Fibroblast of lung (primary cell): ENCODE data around the gene CA9.

Experiments
- CTCF ChIP-seq, 2 donors: IDR thresholded peaks in 1 of 2; conservative IDR thresholded peaks in 1 of 2; 1 replicate in 1 of 2; 2 replicates in 1 of 2; pipeline ENCODE4 v1.5.1; 2011 to 2012; ENCODE audit warnings: low read length in 2 of 2, control low read depth in 1 of 2, inconsistent platforms in 1 of 2, low read depth in 1 of 2, mild to moderate bottlenecking in 1 of 2
- EZH2 ChIP-seq: IDR thresholded peaks from 2 replicates; pipeline ENCODE4 v1.5.1; 2012; ENCODE audit warnings: low read length, control low read depth, mild to moderate bottlenecking; ENCODE audit errors: missing control alignments

DNA sequence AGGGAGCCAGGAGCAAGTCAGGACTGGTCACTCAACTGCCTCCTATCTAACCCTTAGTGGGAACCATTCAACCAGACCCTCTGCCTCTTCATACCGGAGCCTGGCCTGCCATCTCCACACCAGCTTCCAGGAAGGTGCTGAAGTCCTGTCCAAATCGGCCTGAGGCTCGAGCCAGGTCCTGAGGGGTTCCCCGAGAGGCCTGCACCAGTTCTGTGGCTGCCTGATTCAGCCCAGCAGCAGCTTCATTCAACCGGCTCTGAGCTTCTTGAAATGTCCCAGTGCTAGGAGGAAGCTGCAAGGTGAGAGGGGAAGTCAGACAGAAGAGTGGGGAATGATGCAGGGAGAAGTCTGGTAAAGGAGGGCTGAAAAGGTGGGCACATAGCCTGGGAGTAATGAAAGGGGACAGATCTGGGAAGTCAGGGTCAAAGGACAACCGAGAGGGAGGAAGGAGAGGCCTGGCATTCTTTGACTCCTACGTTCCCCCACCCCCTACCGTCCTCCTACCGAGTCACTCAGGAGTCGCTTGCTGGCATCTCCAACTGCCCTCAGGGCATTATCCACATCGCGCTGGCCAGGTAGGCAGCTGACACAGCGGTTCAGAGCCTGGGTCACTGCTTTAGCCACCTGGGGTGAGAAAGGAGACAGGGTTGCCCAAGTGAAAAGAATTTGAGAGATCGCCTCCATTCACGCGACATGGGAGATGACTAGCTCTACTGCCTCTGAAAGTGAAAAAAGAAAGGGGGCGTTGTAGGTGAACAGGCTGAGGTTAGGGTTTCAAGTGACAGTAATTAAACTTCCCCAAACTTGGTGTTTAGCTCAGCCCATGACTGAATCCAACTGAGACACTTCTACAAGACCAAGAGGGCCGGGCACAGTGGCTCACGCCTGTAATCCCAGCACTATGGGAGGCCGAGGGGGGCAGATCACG lies 38.0 kb downstream of the CA9 start:
- TF ChIP-seq CTCF (conservative IDR thresholded peaks at IDR 0.05 in 1 of 2, IDR thresholded peaks at IDR 0.05 in 1 of 2; ENCODE audit: low read depth in 1 of 2, low read length in 2 of 2): no peak
- no peak for TF ChIP-seq EZH2
